Inferior parietal cortex (tissue), 1 donor: ENCODE measurements around the gene ARID3B.

Experiments used
- DNase-seq: peaks from one replicate; pipeline ENCODE4 v3.0.0-alpha.2; 2016; ENCODE audit errors: extremely low spot score

Gene ARID3B

DNA sequence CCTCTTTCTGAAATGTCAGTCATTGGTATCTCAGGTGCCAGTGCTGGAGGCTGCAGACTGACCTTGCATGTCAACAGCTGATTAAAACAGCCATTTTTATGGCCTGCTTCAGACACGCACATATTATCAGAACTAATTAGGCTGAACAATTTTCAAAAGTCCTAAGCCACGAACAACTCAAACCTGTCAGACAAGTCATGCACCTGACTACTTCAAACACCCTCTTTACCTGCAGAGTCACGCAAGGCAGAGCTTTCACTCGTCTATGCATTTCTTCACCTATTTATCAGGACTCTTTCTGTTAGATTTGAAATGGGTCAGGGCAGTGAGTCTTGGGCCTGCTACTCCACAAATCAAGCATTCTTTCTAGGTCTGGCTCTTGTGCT is 101.3 kb downstream of the ARID3B start:
- no peak for DNase-seq

DNA sequence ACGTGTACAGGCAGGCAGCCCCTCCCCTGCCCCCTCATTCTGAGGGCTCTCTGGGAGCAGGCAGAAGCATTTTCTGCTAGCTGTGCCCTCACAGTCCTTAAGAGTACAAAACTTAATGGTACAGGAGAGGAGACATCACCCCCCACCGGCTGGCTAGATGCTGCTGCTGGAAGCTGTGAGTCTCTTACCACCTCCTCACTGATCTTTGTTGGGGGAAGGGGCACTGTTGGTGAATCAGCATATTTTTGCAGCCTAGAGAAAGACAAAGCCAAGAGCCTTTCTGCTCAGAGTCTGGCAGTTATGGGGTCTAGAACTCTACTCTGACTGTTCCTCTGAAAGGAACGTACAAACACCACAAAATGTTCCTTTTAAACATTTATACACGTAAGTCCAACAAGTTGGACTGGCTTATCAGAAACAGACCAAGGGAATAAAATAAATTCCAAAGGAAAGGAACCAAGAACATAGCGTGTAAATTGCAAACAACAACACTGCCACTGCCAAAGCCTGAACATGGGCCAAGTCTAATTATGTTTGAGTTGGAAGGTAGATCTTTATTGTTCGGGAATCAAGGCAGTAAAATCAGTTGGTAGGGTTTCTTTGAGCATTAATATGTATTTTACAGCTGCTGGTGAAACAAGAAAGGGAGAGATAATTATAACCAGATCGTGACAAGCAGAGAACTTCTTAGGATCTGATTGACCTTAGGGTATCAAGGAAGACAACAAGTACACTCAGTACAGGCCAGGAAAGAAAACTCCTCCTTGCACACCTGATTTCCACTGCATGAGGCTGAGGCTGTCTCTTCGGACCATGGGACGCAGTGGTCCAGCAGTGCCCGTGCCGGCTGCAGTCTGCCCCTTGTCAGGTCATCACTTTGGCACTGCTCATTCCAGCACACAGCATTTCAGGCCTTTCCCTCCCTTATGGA is 102.0 kb downstream of the ARID3B start:
- DNase-seq, result no peak

DNA sequence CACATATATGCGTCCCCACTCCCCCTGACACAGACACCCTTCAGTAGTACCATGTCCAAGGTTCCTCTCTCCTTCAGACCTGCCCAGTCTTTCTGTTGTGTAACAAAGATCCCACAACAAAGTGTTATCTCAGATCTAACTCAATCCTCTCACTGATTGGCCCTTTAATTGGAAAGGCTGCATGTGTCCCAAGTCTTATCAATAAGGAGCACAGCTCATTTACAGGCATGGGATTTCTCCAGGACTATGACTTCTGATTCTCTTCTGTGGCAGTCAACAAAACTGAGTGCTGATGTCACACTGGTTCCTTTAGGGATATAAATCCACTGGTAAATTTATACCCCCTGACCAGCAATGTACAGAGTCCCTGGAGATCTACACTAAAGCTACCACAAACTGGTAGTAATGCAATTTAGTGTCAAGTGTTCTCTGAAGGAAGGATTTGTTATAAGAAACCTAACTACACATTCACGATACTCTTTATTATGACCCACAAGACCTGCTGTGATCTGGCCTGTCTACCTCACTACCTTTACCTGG is 102.7 kb downstream of the ARID3B start:
- no peak for DNase-seq

DNA sequence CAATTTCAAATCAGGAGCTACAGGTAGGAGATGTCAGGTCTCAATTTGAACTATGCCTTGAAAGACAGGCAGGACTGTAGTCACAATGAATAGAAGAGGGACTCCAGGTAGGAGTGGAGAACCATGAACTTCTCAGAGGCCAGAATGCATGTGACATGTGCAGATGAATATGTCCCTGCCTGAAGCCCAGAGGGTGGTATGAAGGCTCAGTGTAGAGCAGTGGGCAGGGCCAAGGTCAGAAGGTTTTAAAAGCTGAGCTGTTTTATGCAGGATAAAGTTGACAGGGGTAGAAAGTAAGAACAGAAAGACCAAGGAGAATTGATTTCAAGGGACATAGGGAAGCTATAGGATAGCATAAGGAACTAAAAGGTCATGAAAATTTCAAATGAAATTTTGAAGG is 105.5 kb downstream of the ARID3B start:
- no peak for DNase-seq
